ENCODE measurements around the gene RBM27.
"Not testable (repeated sequence)": the region's sequence is repeated elsewhere in the genome, so short reads cannot be mapped to it uniquely, and the experiment has no call there.

The RBM27 gene

GRCh38 chr5:146206257-146206656, 2.9 kb downstream of the RBM27 start:
- in situ Hi-C loops (cut with HindIII; ENCODE audit: low sequenced_read_pairs), result no loop called here

- in situ Hi-C loops (cut with HindIII; ENCODE audit: low sequenced_read_pairs), result no loop called here
Observed at GRCh38 chr5:146208916-146209522, 5.6 kb downstream of the RBM27 start.

GRCh38 chr5:146209714-146210113, 6.3 kb downstream of the RBM27 start:
- in situ Hi-C loops (cut with HindIII; ENCODE audit: low sequenced_read_pairs), result no loop called here

GRCh38 chr5:146210810-146211209, 7.4 kb downstream of the RBM27 start:
- in situ Hi-C loops (cut with HindIII; ENCODE audit: low sequenced_read_pairs), result not testable (repeated sequence)

GRCh38 chr5:146213210-146213826, 9.9 kb downstream of the RBM27 start:
- in situ Hi-C loops (cut with HindIII; ENCODE audit: low sequenced_read_pairs), result no loop called here

- in situ Hi-C loops (cut with HindIII; ENCODE audit: low sequenced_read_pairs), result loop anchor here (5.0 kb wide), 1 partner anchor 83 kb away; no protein-coding TSS in a partner anchor
Observed at GRCh38 chr5:146214881-146215280, 11.5 kb downstream of the RBM27 start.

GRCh38 chr5:146218168-146218567, 14.8 kb downstream of the RBM27 start:
- in situ Hi-C loops (cut with HindIII; ENCODE audit: low sequenced_read_pairs), result loop anchor here (5.0 kb wide), 1 partner anchor 86 kb away; no protein-coding TSS in a partner anchor

GRCh38 chr5:146219243-146219642, 15.8 kb downstream of the RBM27 start:
- in situ Hi-C loops (cut with HindIII; ENCODE audit: low sequenced_read_pairs), result loop anchor here (5.0 kb wide), 1 partner anchor 87 kb away; no protein-coding TSS in a partner anchor

- in situ Hi-C loops (cut with HindIII; ENCODE audit: low sequenced_read_pairs), result no loop called here
Observed at GRCh38 chr5:146221234-146221633, 17.8 kb downstream of the RBM27 start.

- in situ Hi-C loops (cut with HindIII; ENCODE audit: low sequenced_read_pairs), result no loop called here
Observed at GRCh38 chr5:146222005-146222404, 18.6 kb downstream of the RBM27 start.

- in situ Hi-C loops (cut with HindIII; ENCODE audit: low sequenced_read_pairs), result no loop called here
Observed at GRCh38 chr5:146223179-146223578, 19.8 kb downstream of the RBM27 start.

- in situ Hi-C loops (cut with HindIII; ENCODE audit: low sequenced_read_pairs), result no loop called here
Observed at GRCh38 chr5:146229222-146229621, 25.8 kb downstream of the RBM27 start.

GRCh38 chr5:146232223-146232622, 28.8 kb downstream of the RBM27 start:
- in situ Hi-C loops (cut with HindIII; ENCODE audit: low sequenced_read_pairs), result loop anchor here (5.0 kb wide), 1 partner anchor 80 kb away; no protein-coding TSS in a partner anchor

GRCh38 chr5:146233441-146233840, 30.0 kb downstream of the RBM27 start:
- in situ Hi-C loops (cut with HindIII; ENCODE audit: low sequenced_read_pairs), result loop anchor here (5.0 kb wide), 1 partner anchor 81 kb away; no protein-coding TSS in a partner anchor

- in situ Hi-C loops (cut with HindIII; ENCODE audit: low sequenced_read_pairs), result loop anchor here (5.0 kb wide), 1 partner anchor 48 kb away; no protein-coding TSS in a partner anchor
Observed at GRCh38 chr5:146238973-146239372, 35.6 kb downstream of the RBM27 start.

GRCh38 chr5:146240951-146241350, 37.5 kb downstream of the RBM27 start:
- in situ Hi-C loops (cut with HindIII; ENCODE audit: low sequenced_read_pairs), result no loop called here

GRCh38 chr5:146243247-146243646, 39.8 kb downstream of the RBM27 start:
- in situ Hi-C loops (cut with HindIII; ENCODE audit: low sequenced_read_pairs), result no loop called here

- in situ Hi-C loops (cut with HindIII; ENCODE audit: low sequenced_read_pairs), result no loop called here
Observed at GRCh38 chr5:146248561-146248960, 45.2 kb downstream of the RBM27 start.

- in situ Hi-C loops (cut with HindIII; ENCODE audit: low sequenced_read_pairs), result no loop called here
Observed at GRCh38 chr5:146249801-146250200, 46.4 kb downstream of the RBM27 start.

Measured in endothelial cell of hepatic sinusoid (primary cell).